Measurements from ENCODE around the gene GM2A.

The GM2A gene

DNA sequence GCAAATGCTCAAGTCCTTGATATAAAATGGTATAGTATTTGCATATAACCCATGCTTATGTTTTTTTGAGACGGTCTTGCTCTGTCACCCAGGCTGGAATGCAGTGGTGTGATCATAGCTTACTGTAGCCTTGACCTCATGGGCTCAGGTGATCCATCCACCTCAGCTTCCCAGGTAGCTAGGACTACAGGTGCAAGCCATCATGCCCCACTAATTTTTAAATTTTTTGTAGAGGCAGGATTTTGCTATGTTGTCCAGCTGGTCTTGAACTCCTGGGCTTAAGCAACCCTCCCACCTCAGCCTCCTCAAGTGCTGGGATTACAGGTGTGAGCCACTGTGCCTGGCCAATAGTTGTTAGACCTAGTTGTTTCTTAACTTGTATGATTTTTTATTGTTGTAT lies 33.3 kb downstream of the GM2A start:
- in situ Hi-C loops (cut with HindIII; ENCODE audit: low sequenced_read_pairs): no loop called here
- no peak overlapping the region for H3K4me3 ChIP-seq (ENCODE audit: low read depth, low read length)
- TF ChIP-seq, protein P1, sequence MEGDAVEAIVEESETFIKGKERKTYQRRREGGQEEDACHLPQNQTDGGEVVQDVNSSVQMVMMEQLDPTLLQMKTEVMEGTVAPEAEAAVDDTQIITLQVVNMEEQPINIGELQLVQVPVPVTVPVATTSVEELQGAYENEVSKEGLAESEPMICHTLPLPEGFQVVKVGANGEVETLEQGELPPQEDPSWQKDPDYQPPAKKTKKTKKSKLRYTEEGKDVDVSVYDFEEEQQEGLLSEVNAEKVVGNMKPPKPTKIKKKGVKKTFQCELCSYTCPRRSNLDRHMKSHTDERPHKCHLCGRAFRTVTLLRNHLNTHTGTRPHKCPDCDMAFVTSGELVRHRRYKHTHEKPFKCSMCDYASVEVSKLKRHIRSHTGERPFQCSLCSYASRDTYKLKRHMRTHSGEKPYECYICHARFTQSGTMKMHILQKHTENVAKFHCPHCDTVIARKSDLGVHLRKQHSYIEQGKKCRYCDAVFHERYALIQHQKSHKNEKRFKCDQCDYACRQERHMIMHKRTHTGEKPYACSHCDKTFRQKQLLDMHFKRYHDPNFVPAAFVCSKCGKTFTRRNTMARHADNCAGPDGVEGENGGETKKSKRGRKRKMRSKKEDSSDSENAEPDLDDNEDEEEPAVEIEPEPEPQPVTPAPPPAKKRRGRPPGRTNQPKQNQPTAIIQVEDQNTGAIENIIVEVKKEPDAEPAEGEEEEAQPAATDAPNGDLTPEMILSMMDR (IDR thresholded peaks at IDR 0.05; ENCODE audit: low read depth, low read length, missing control alignments): no peak
- no peak for DNase-seq (ENCODE audit: low read depth)

DNA sequence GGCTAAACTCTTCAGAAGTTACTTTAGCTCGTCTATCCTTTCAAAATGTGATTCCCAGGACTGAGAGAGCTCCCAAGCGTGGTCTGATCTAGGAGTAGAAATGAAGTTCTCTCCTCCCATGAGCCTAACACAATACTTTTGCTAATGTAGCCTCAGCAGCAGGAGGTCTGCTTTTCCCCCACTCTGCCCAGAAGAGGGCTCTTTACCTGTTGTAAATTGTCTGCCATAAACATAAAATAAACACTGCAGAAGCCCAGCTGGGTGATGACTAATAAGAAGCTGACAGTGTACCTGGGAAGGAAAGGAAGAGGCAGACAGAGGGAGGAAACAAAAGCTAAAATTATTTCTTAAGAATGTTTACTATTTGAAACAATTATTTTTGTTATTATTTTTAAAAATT lies 35.2 kb downstream of the GM2A start:
- no peak overlapping the region for H3K4me3 ChIP-seq (ENCODE audit: low read depth, low read length)
- TF ChIP-seq, protein P1 (IDR thresholded peaks at IDR 0.05; ENCODE audit: low read depth, low read length, missing control alignments): no peak
- no peak for DNase-seq (ENCODE audit: low read depth)
- in situ Hi-C loops (cut with HindIII; ENCODE audit: low sequenced_read_pairs): no loop called here

DNA sequence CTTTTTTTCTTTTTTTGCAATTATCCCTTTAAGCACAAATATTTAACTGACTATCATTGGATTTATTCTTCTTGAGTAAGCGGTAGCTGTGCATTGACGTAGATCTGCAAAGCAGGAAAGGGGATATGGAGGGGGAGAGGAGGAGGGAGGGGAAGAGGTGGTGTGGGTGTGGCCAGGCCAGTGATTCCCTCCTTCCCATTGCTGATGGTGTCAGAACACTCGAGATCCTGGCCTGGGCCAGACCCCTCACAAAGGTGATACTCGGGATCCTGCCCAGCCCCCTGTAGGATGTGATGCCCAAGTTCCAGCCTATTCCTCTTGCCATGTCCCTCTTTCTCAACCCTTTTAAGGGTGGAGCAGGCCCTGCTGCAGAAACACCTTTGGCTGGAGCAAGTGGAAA lies 40.6 kb downstream of the GM2A start:
- TF ChIP-seq, protein P1 (IDR thresholded peaks at IDR 0.05; ENCODE audit: low read depth, low read length, missing control alignments): no peak
- in situ Hi-C loops (cut with HindIII; ENCODE audit: low sequenced_read_pairs): no loop called here
- H3K4me3 ChIP-seq (ENCODE audit: low read depth, low read length): no peak overlapping the region
- no peak for DNase-seq (ENCODE audit: low read depth)

DNA sequence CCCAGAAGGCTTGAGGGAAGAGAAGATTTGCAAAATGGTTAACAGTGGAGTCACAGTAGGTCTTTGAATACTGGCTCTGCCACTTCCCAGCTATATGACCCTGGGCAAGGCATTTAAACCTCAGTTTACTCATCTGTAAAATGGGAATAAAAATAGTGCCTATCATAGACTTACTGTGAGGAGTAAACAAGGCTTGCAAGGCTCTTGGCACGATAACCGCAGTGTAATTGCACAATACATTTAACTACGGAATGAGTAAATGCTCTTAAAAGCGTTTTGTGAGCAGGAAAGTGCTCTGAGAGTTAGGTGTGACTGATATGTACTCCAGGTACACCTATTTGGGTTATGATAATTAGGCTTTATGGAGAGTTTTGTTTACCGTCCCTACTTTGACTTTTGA lies 42.2 kb downstream of the GM2A start:
- DNase-seq (ENCODE audit: low read depth): no peak
- in situ Hi-C loops (cut with HindIII; ENCODE audit: low sequenced_read_pairs): no loop called here
- TF ChIP-seq, protein P1 (IDR thresholded peaks at IDR 0.05; ENCODE audit: low read depth, low read length, missing control alignments): no peak
- H3K4me3 ChIP-seq (ENCODE audit: low read depth, low read length): no peak overlapping the region

DNA sequence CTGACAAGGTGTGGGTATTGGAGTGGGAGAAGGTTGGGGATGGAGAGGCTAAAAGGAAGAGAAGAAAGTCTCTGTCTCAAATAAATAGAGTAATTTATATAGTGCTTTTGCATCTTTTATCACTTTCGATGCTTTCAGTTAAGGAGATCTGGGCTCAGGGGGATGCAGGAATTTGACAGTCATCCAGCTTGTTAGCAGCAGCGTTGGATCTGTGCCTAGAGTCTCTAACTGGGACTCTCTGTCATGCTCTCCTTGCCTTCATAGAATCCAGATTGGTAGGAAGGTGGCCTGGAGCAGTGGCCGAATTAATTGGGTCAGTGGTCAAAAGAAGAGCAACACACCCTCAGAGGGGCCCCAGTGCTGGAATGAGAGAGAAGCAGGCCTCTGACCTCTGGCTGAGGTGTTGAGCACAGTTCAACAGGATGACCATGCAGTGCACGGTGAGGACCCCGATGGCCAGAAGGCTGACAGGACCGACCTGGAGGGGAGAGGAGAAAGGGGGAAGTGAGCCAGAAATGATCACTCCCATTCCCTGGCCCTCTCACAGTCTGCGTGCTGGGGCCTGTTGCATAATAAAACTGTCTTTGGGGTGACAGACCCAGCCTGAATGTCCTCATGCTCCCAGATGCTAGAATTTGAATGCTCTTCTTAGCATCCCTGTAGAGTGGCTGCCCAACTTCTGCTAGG lies 42.9 kb downstream of the GM2A start:
- TF ChIP-seq, protein P1 (IDR thresholded peaks at IDR 0.05; ENCODE audit: low read depth, low read length, missing control alignments): no peak
- DNase-seq (ENCODE audit: low read depth): no peak
- no peak overlapping the region for H3K4me3 ChIP-seq (ENCODE audit: low read depth, low read length)
- in situ Hi-C loops (cut with HindIII; ENCODE audit: low sequenced_read_pairs): no loop called here

DNA sequence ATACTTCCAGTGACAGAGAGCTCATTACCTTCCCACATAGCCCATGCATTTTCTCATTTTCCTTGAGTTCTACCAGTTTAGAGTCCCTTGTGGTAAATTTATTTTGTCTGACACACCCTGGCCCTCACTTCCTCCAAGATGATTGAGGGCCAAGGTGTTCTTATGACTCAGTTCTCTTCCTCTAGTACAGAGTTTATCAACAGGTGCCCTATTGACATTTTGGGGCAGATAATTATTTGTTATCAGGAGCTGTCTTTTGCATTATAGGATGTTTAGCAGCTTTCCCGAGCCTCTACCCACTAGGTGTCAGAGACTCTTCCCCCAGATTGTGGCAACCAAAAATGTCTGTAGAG lies 43.5 kb downstream of the GM2A start:
- H3K4me3 ChIP-seq (ENCODE audit: low read depth, low read length): no peak overlapping the region
- DNase-seq (ENCODE audit: low read depth): no peak
- TF ChIP-seq, protein P1 (IDR thresholded peaks at IDR 0.05; ENCODE audit: low read depth, low read length, missing control alignments): no peak
- in situ Hi-C loops (cut with HindIII; ENCODE audit: low sequenced_read_pairs): no loop called here
